HG03045 (cell line): ENCODE results near the gene OCIAD2.
"Not testable (repeated sequence)": the region's sequence is repeated elsewhere in the genome, so short reads cannot be mapped to it uniquely, and the experiment has no call there.

Experiments
- ATAC-seq: cut with Tn5 transposase; IDR thresholded peaks from one replicate; pipeline ENCODE4 v1.9.1; 2021; ENCODE audit warnings: mild to moderate bottlenecking, moderate library complexity; ENCODE audit not compliant: unreplicated experiment

Gene OCIAD2

DNA sequence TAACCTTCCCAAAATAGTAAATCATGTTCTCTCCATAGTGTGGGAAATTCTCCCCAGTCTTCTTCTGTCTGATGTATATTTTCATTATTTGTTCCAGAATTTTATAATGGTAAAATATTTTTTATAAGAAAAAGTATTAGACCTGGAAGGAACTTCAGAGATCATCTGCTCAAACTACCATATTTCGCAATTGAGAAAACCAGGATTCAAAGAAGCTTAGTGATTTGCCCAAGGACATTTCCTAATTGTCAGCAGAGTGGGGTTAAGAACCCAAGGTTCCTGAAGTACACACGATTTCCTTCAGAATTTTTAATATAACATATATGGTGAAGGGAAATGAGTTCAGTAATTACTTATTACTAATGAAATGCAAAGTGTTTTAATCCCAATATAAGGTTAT is 51.6 kb downstream of the OCIAD2 start:
- no peak for ATAC-seq

DNA sequence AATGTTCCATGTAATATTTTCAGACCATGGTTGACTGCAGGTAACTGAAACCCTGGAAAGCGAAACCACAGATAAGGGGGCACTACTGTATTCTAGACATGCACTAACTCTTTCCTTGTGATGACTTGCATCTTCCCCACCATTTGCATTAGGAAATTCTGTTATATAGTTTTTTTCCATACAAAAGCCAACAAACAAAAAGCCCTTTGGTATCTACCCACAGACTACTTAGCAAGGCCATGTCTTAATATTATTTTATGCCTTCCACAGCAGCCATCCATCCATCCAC is 52.2 kb downstream of the OCIAD2 start:
- no peak for ATAC-seq

DNA sequence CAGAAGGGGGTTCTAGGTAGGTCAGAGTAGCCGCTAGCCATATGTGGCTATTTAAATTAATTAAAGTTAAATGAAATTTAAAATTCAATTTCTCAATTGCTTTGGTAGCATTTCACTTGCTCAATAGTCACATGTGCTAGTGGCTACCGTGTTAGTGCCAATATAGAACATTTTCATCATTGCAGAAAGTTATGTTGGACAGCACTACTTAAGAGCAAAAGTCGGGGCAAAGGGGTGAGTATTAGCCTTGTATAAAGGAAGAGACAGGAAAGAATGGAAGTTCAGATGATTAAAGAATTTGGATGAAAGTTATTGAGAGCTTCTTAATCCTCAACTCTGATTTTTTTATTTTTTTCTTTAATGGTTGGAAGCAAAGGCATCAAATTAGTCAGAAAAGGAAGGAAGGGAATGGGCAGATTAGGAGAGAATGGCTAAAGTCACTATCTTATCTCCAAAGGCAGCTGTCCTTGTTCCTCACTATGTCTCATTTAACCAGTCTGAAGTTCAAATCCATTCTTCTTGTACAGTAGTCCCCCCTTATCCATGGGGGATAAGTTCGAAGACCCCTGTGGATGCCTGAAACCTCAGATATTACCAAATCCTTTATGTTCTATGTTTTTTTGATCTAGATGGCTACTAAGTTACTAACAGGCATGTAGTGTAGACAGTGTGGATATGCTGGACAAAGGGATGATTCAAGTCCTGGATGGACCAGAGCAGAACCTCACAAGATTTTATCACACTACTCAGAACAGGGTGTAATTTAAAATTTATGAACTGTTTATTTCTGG is 52.8 kb downstream of the OCIAD2 start:
- ATAC-seq = no peak

DNA sequence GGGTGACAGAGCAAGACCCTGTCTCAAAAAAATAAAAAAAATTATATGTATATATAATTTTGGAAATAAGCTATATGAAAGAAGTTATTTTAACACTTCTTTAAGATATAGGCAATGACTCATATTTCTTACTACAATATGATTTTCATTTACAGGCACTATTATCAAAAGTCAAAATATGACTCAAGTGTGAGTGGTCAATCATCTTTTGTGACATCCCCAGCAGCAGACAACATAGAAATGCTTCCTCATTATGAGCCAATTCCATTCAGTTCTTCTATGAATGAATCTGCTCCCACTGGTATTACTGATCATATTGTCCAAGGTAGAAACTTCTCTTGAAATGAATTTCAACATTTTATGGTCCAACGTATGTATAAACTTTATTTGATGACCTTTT is 54.9 kb downstream of the OCIAD2 start:
- ATAC-seq = no peak

DNA sequence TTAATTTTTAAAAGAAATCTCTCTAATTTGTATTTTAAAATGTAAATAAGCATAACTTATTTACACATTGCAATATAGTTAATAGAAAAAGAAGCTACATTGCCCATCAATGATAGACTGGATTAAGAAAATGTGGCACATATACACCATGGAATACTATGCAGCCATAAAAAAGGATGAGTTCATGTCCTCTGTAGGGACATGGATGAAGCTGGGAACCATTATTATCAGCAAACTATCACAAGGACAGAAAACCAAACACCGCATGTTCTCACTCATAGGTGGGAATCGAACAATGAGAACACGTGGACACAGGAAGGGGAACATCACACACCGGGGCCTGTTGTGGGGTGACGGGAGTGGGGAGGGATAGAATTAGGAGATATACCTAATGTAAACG is 57.8 kb downstream of the OCIAD2 start:
- ATAC-seq = not testable (repeated sequence)

DNA sequence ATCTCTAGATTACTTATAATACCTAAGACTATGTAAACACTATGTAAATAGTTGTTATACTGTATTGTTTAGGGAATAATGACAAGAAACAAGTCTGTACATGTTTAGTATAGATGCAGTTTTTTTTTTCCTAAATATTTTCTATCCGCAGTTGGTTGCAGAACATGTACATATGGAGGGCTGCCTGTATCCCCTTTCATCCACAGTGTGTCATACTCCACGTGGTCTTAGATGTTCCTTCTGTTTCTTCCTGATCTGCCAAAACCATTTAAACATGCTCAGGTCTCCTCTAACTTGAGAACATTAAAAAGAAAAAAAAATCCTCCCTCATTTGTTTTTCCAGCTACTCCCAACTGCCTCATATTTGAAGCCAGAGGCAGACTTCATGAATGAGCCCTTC is 61.7 kb downstream of the OCIAD2 start:
- no peak for ATAC-seq

DNA sequence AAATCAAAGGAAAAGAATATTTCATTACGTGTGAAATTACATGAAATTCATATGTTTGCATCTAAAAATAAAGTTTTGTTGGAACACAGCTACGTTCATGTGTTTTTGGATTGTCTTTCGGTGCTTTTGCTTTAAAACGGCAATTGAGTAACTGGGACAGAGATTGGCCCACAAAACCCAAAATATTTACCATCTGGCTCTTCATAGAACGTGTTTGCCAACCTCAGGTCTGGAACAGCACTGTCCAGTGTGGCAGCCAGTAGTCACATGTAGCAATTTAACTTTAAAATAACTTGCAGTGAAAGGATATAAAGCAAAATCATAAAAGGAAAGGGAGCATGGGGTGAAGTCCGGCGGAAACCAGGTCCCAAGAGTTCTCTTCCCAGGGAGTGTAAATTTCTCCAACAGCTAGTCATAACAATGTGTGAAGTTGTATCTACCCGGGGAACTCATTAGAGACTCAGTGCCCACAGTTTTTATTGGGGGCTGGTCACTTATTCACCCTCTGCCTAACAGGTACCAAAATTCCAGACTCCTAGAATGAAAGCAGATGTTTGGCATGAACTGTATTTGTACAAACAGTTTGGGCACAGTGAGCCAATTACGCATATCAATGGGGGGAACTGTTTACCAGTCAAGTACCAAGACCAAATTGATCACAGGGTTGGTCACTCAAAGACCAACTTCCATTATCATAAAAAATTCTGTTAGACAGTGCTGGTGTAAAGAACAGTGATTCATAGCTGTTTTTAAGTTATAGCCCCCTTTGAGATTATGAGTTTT is 65.3 kb downstream of the OCIAD2 start:
- no peak for ATAC-seq

DNA sequence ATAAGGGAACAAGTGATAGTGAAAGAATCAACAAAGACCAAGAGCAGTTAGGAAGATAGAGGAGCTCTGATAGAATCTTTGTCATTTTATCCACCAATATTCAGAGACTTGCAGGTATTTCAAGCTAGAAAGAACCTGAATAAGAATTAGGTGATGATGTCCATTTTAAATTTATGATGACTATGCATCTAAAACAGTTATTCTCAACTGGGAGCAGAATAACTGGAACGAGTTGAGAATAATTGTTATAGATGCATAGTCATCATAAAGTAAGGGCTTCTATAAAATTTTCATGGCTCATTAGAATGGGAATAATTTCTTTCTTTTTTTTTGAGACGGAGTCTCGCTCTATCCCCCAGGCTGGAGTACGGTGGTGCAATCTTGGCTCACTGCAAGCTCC is 69.9 kb downstream of the OCIAD2 start:
- ATAC-seq = no peak
